Measurements from ENCODE around the gene SLC47A2.

The SLC47A2 gene

GRCh38 chr17:19630661-19631060, 85.7 kb downstream of the SLC47A2 start:
- Mint-ChIP-seq H3K36me3 (ENCODE audit: insufficient read depth) (no peaks in the 10 kb centered on the region), H3K4me3 (no peak overlapping the region), H3K27me3 (peaks cover 23 to 33% of the 10 kb centered on the region in 2 donors), H3K9me3 (no peaks in the 10 kb centered on the region), H3K27ac (no peak overlapping the region), H3K4me1 (ENCODE audit: low read depth in 2 of 2) (no peaks in the 10 kb centered on the region)
- ATAC-seq (replicated peaks), result no peak
- DNase-seq, result no peak

GRCh38 chr17:19630035-19630434, 86.3 kb downstream of the SLC47A2 start:
- peaks cover 17 to 31% of the 10 kb centered on the region in 2 donors for H3K27me3 Mint-ChIP-seq
- no peaks in the 10 kb centered on the region for H3K4me1 Mint-ChIP-seq (ENCODE audit: low read depth in 2 of 2)
- H3K36me3 Mint-ChIP-seq (ENCODE audit: insufficient read depth), result no peaks in the 10 kb centered on the region

GRCh38 chr17:19629449-19629848, 86.9 kb downstream of the SLC47A2 start:
- H3K27me3 Mint-ChIP-seq, result peaks cover 12 to 31% of the 10 kb centered on the region in 2 donors
- H3K27ac Mint-ChIP-seq, result no peak overlapping the region
- ATAC-seq (replicated peaks), result no peak

More at GRCh38 chr17:19630035-19630434, 86.3 kb downstream of the SLC47A2 start:
- Mint-ChIP-seq H3K27ac (no peak overlapping the region), H3K4me3 (no peak overlapping the region), H3K9me3 (no peaks in the 10 kb centered on the region)
- DNase-seq, result no peak
- ATAC-seq (replicated peaks), result no peak

More at GRCh38 chr17:19629449-19629848, 86.9 kb downstream of the SLC47A2 start:
- no peak overlapping the region for H3K4me3 Mint-ChIP-seq
- no peaks in the 10 kb centered on the region for H3K4me1 Mint-ChIP-seq (ENCODE audit: low read depth in 2 of 2)
- no peak for DNase-seq
- H3K9me3 Mint-ChIP-seq, result no peaks in the 10 kb centered on the region
- H3K36me3 Mint-ChIP-seq (ENCODE audit: insufficient read depth), result no peaks in the 10 kb centered on the region
